NCI-H774 (cell line): ENCODE results near the gene C1orf167.

ENCODE experiments used
- DNase-seq: peaks from one replicate; lab custom pipeline; 2025; lab: John Stamatoyannopoulos, UW

Gene C1orf167

DNA sequence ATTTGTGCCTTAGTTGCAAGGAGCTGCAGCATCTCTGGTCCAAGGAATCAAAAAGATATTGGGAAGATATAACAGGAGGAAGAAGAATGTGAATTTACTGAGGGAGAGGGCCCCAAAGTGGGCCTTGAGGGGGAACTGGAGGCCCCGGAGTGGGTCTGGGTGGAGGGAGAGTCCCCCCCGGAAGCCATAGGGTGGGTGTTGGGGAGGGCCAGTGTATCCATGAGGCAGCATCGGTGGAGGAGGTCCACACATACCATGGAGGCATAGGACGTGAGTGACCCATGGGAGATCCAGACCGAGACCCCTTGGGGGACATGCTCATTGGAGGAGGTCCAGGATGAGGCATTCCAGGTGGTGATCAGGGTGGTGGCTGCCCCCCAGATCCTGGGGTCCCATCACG, 708 bp upstream of the C1orf167 start:
- no peak for DNase-seq

DNA sequence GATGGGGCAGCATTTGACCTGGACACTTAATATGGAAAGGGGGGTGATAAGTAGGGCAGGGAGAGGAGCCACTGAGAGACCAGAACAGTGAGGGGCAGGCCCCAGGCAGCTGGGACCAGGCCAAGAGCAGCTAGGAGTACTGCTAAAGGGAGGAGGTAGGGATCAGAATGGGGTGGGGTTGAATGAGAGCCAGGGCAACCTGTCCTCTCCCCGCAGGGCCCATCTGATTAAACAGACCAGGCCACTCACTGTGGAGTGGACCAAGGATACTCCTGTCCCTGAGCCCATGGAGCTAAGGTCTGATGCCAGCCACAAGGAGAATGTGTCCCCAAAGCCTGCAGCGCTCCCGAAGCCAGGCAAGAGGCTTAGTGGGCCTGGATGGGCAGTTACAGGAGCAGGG, 2.1 kb downstream of the C1orf167 start:
- no peak for DNase-seq

DNA sequence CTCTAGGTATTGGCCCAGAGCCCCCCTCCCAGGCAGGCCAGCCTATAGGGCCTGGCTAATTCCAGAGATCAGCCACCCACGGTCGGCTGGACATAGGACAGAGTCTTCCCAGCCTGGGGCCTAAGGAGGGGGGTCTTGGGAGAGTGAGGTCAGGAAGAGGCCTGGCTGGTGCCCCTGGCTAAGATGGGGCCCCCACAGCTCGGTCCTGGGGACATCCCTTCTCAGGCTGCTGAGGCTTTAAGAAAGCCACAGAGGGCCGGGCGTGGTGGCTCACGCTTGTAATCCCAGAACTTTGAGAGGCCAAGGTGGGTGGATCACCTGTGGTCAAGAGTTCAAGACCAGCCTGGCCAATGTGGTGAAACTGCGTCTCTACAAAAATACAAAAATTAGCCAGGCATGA, 2.5 kb downstream of the C1orf167 start:
- no peak for DNase-seq

DNA sequence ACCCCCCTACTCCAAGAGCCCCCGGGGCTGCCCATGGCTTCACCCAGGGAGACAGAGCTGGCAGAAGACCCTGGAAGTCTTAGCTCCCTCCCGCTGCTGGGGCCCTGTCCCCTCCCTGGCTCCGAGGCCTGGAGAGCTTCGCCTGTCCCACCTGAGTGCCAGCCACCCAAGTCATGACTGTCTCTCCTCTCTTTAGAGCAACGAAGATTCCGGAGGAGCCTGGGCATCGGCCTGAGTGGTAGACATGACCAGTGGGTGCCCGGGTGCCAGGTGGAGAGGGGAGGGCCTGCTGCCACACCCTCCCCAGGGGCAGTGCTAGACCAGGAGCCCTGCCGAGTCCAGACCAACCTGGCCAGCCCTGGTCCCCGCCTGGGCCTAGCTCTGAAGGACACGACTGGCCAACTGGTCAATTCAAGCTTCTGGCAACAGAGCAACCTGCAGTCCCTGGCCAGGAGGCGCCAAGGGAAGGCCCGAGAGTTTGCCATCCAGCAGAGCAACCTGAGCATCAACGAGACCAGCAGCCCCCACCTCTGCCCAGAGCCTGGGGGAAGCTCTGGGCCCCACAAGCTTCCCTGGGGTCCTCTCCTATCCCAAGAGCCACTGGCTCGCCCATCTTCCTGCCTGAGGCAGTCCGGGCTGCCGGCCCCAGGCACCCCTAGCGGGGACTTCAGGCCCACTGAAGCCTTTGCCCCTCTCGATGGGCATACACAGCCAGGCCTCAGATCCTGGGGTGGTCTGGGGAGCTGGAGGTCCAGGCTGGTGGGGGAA, 3.9 kb downstream of the C1orf167 start:
- DNase-seq = no peak

DNA sequence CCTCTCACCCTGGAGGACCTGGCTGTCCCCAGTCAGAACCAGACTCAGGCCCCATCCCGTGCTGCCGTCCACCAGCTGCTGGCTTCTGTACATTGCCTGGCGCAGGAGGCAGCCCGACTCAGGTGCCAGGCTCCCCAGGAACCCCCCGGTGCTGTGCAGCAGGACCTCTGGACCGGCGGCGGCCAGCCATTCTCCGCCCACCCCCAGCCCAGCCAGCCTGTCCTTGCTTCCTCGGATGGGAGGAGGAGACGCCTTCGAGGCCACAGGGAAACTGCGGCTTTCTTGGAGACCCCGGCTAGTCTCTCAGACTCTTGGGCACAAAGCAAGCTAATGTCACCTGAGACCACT, 4.4 kb downstream of the C1orf167 start:
- no peak for DNase-seq

DNA sequence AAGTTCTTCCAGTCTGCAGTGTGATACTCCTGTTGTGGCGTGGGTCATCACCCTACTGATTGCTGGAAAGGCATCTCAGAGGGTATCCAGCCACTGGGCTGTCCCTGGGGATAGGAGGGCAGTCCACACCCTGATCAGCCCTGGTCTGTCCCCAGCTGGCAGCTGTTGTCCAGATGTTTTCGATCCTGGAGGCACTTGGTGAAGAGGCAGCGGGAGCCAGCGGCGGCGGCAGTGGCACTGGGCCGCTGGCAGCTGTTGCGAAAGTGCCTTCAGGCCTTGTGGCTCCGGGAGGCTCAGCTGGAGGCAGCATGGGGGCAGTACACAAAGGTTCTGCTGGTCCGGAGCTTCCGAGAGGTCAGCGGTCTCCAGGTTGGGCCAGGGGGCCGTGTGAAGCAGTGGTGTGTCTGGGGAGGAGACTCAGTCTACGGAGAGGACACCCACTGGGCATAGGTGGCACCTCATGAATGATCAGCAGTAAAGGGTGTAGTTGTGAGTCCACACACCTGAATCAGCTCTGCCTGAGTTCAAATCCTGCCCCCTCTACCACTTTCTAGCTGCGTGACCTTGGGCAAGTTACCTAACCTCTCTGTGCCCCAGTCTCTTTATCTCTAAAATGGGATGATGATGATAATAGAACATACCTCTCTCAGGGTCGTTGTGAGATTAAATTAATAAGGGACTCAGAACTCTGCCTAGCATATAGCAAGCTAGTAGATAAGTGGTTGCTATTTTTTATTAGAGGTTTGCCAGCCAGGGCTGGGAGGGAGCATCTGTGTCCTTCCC, 6.1 kb downstream of the C1orf167 start:
- no peak for DNase-seq

DNA sequence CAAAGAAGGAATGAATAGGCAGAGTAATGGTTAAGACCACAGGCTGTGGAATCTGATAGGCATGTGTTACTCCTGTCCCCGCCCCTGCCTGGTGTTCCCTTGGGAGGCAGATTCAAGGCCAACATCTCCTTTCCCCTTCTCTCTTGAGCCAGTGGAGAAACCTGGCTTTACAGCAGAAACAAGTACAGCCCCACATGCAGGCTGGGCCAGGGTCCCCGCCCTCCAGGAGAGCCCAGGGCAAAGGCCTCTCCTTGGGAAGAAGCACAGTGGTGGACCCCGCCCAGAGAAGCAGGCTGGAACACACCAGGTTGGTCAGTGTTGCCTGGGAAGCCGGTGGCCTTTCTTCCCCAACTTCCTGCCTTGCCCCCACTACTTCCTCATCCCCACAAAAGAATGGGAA, 6.8 kb downstream of the C1orf167 start:
- no peak for DNase-seq

DNA sequence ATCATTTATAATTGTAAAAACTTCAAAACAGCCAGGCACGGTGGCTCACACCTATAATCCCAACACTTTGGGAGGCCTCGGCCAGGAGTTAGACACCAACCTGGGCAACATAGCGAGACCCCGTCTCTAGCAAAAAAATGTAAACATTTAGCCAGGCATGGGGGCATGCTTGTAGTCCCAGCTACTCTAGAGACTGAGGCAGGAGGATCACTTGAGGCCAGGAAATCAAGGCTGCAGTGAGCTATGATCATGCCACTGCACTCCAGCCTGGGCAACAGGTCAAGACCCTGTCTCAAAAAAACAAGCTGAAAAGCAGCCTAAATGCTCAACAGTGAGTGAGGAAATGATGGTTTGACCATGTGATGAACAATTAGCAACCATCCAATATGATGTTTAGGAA, 7.3 kb downstream of the C1orf167 start:
- no peak for DNase-seq

DNA sequence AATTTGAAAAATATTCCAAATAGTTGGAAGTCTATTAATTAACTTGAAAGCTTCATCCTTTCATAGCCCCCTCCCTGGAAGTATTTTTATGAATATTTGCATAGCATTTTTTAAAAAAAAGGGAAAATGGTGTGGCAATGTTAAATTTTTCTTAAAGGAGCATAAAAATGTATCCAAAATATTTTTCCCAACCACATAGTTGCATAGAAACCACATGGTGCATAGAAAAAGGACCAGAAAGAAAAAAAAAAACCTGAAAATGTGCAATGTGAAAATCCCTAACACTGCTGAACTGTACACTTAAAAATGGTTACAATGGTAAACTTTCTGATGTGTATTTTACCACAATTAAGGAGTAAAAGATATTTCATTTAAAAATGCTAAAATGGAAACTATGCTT, 8.0 kb downstream of the C1orf167 start:
- DNase-seq = no peak

DNA sequence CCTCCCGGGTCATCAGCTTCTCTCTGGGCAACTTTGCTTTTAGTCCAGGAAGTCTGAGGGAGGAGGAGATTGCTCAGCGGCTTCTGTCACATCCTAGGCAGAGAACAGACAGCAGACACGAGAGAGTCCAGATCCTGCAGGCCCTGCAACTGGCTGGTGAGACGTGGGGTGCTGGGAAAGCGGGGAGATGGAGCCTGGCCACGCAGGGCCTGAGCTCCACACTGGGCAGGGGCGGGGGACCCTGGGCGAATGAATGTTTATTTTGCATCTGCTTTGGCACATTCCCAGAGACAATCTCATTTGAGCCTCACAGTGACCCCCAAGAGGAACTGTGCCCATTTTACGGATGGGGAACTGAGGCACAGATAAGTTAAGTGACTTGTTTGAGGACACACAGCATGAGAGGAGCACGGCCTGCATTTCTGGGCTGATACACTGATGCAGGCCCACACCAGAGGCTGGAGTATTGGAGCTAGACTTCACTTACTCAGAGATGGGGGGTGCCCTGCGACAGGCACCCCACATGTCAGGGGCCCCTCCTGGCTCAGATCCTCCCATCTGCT, 9.6 kb downstream of the C1orf167 start:
- no peak for DNase-seq

DNA sequence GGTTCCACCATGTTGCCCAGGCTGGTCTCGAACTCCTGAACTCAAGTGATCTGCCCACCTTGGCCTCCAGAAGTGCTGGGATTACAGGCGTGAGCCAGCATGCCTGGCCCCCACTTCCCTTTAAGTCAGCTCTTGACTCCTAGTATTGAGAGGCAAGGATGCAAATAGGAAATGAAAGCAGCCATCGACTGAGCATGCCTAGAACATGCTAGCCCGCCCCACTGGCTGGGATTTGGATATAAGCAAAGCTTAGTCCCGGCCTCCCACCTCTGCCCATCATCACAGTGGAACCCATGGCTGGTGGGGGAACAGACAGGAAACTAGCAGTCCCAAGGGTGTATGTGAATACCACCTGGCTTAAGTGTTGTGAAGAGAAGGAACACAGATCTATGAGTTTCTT, 10.5 kb downstream of the C1orf167 start:
- DNase-seq = no peak

DNA sequence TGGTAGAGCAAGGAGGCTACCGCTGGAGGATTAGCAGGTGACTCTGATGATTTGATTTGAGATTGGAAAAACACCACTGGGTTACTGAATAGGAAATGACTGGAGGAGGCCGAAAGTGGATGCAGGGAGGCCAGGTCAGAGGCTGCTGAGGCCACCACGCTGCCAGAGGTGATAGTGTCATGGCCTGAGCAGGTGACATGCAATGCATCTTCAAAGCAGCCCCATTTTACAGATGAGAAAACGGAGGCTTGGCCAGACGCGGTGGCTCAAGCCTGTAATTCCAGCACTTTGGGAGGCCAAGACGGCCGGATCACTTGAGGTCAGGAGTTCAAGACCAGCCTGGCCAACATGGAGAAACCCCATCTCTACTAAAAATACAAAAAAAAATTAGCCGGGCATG, 12.8 kb downstream of the C1orf167 start:
- no peak for DNase-seq

DNA sequence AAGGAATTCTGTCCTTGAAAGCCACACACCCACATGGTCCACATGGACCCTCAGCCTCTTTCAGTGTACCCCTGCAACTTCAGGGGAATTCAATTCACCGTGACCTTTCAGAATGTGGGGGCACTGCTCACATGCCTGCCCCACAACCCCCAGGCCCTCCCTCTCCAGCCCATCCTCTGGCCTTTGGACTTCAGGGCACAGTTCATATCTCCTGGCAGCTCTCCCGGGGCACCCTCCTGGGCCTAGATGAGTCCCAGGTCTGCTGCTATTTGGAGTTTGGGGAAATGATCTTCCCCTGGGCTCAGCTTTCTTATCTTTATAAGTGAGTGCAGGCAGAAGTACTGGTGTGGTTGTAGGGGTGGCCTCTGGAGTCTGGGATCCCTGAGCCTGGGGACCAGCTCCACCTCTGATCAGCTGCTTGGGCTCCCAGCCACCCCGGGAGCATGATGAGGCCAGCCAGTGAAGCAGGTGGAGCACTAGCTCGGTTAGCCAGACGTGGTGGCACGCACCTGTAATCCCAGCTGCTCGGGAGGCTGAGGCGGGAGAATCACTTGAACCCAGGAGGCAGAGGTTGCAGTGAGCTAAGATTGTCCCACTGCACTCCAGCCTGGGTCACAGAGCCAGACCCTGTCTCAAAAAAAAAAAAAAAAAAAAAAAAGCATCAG, 15.8 kb downstream of the C1orf167 start:
- DNase-seq = no peak

DNA sequence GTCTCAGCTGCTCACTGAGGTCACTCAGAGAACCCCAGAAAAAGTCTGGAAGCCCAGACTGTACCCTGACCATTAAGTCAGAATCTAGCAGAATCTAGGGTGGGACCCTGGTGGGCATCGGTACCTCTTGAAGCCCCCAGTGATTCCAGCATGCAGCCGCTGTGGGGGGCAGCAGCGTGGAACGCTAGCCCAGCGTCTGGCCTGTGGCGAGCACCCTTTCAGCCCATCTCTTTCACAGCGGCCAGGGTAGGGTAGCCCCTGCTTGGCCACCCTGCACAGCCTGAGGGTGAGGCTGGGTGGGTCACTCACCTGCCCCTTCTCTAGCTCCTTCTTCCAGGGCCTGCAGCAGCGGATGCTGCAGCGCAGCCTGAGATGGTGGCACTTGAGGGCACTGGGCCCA, 16.3 kb downstream of the C1orf167 start:
- DNase-seq = no peak

DNA sequence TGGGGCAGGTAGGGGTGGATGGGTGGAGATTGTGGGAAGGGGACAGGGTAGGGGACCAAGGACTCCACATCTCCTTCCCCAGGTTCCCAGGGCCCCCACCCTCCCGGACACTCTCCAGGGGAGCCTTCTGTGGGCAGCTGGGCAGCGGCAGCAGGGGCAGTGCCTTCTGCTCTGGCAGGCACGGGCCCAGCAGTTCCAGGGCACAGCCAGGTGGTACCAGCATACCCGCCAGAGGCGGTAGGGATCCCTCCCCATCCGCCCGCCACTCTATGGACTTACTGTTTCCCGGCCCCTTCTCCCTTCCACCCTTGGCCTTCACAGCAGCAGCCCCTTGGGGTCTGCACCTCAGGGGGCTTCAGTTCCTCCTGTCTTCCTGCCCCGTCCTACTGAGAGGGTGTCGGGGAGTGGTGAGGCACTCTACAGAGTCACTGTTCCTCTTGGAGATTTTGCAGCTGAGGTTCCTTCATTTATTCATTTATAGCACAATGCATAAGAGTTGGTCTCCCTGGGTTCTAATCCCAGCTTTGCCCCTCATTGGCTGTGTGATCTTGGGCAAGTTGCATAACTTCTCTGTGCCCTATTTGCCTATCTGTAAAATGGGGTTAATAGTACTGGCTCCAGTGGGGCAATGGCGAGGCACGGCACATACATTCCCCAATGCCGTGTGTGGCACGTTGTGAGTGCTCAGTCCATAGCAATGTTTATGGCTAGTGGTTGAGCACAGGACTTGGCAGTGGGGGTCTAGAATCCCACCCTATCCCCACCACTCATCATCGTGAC, 17.0 kb downstream of the C1orf167 start:
- DNase-seq = no peak

DNA sequence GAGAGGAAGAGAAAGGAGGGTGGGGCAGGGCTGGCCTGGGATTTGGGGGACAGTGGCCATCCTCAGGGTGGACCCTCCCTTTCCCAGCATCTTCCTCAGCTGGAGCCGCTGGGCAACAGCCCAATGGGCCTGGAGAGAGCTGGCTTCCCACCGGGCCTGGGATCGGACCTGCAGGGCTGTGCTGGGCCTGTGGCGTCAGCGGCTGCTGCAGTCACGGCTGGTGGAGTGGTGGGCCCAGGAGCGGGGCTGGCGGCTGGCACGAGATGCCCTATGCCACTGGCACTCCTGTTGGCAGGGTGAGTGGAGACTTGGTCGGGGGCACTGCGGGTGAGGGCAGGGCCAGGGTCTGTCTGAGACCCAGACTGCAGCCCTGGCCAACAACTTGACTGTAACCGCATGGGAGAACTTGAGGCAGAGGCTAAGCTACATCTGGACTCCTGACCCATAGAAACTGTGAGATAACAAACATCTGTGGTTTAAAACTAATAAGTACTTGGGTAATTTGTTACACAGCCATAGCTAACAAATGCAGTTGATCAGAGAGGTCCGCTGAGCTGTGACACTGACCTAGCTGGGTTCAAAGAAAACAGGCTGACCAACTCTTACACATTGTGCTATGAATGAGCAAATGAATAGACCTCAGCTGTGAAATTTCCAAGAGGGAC, 17.9 kb downstream of the C1orf167 start:
- DNase-seq = no peak

DNA sequence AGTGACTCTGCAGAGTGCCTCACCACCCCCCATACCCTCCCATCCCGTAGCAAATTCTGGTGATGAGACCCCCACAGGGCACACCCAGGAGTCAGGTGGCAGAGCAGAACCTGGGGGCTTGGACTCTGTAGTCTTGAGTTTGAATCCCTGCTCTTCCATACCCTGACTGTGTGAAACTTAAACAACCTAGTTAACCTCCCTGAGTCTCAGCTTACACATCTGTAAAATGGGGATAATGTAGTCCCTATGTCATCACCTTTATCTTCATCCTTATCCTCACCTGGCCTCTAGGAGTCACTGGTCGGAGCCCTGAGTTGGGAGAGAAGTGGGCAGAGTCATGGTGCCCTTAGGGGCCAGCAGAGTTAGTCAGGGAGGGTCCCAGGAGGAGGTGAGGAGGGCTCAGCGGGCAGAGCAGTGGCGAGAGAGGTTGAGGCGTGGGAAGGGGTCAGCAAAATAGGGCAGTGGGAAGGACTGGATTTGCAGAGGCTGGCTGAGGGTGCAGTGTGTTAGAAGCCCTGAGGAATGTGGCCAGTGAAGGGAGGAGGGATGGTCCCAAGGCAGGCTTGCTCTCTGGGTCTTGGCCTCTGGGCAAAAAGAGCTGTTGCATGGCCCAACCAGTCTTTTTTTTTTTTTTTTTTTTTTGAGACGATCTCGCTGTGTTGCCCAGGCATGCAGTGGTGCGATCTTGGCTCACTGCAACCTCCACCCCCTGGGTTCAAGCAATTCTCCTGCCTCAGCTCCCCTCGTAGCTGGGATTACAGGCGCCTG, 18.6 kb downstream of the C1orf167 start:
- DNase-seq = no peak

DNA sequence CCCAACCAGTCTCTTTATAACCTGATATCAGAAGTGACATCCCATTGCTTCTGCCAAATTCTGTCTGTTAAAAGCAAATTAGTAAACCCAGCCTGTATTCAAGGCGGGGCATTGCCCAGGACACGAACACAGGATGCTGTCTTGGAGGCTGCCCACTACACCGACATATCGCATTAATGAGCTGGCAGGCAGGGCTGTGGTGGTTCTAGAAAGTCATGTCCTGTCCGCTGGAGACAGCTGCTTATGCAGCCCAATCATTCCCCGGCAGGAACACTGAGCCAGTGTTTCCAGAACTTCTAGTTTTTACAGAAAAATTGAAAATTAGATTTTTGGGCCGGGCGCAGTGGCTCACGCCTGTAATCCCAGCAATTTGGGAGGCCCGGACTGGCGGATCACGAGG, 19.3 kb downstream of the C1orf167 start:
- DNase-seq = no peak

DNA sequence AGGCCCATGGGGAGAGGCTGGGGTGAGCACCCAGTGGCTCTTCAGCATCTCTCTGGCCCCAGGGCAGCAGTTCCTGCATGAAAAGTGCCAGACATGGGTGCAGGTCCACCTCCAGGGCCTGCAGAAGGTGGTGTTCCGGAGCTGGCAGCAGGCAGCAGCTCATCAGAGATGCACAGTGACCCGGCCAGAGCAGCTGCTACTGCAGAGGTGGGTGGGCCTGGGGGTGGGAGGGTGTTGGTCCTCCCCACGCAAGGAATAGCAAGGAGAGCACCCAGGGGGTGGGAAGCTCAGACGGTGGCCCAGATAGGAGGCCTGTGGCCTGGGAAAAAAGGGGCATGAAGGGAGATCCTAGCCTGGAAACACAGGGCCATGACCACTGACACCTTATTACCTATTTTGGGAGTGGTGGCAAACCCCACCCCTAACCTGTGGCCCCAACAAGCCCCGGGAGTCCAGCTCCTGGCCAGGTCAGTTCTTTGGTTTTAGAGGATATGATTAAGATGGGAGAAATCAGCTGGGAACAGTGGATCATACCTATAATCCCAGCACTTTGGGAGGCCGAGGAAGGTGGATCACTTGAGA, 20.2 kb downstream of the C1orf167 start:
- no peak for DNase-seq

DNA sequence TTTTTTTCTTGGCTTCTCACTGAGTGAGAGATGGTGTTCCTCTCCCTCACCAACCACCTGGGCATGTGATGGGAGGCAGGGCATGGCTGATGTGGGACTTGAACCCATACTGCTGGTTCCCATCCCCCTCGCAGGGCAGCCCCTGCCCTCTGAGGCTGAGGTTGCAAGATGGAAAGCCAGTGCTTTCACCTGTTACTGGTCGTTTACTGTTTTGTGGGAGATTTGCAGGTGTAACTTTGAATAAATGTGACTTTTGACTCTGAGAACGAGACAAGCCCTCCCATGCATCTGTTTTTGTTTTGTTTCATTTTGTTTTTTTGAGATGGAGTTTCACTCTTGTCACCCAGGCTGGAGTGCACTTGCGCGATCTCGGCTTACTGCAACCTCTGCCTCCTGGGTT, 21.6 kb downstream of the C1orf167 start:
- DNase-seq = no peak
